K562 (cell line): ENCODE data around the gene FUBP3. TPM values are rescaled to one million over a fixed set of nuclear protein-coding genes. Genes with fewer than 3 reads are reported as not detected.
"Not testable (repeated sequence)": the region's sequence is repeated elsewhere in the genome, so short reads cannot be mapped to it uniquely, and the experiment has no call there.

Experiments
- ATAC-seq: fragments of 200-7000 bp; cut with Tn5 transposase; 3 replicates; pipeline ENCODE4 v1.9.1; 2020; ENCODE audit warnings: moderate library complexity
- BruUV-seq: library from RNA; stranded (reverse); fragments of 400-500 nt; replicated peaks from 2 replicates; lab custom pipeline; 2021; lab: Mats Ljungman, UMichigan
- CTCF ChIA-PET: fragments of 300-600 bp; formaldehyde crosslinking; extraction: SDS; loops from one replicate; lab custom pipeline; 2021; ENCODE audit warnings: low intra/inter-chr PET ratio; lab: Yijun Ruan, JAX
- POLR2A ChIA-PET: fragments of 300-600, 350-650 bp; sonication (Branson Sonifier 250); formaldehyde crosslinking; extraction: SDS; loops from one replicate; lab custom pipeline; 2021; ENCODE audit warnings: antibody characterized with exemption, inconsistent platforms; lab: Yijun Ruan, JAX
- DNase-seq, 4 experiments: peaks; one replicate each; pipeline versions ENCODE4 v3.0.0 to v3.0.0-alpha.2; 2011 to 2018; ENCODE audit warnings: low spot score in 3 of 4, mixed read lengths in 3 of 4; ENCODE audit errors: extremely low read depth in 1 of 4
- FAIRE-seq: peaks from 2 replicates; lab custom pipeline; 2011; peaks lifted over from hg19 to GRCh38; lab: Jason Lieb, UNC
- H2AFZ ChIP-seq: 2 replicates; pipeline ENCODE4 v1.6.0; 2011; ENCODE audit warnings: low read depth, low read length, control low read depth, inconsistent platforms
- H3K27ac ChIP-seq: fragments of 200-600 bp; 3 replicates; pipeline ENCODE4 v1.8.0; 2011; ENCODE audit warnings: low read depth, mild to moderate bottlenecking, control low read depth, inconsistent platforms, low read length, moderate library complexity, mixed read lengths; ENCODE audit errors: extremely low read depth
- H3K27me3 ChIP-seq, 2 experiments: fragments of 300-600 bp in 1 of 2; 2 replicates in 1 of 2; 3 replicates in 1 of 2; pipeline versions ENCODE4 v1.6.0 to v1.8.0; 2011; ENCODE audit warnings: inconsistent platforms in 2 of 2, low read length in 2 of 2, mild to moderate bottlenecking in 1 of 2, mixed read lengths in 1 of 2, moderate library complexity in 1 of 2; ENCODE audit not compliant: control insufficient read depth in 2 of 2, insufficient read depth in 2 of 2
- H3K36me3 ChIP-seq: fragments of 300-600 bp; 3 replicates; pipeline ENCODE4 v1.8.0; 2011; ENCODE audit warnings: mild to moderate bottlenecking, low read length, inconsistent platforms; ENCODE audit not compliant: control insufficient read depth, insufficient read depth
- H3K4me1 ChIP-seq, 2 experiments: fragments of 200-600 bp in 1 of 2; replicated peaks in 1 of 2; 2 replicates in 1 of 2; 3 replicates in 1 of 2; pipeline versions ENCODE4 v1.5.1 to v1.8.0; 2011; ENCODE audit warnings: inconsistent platforms in 2 of 2, low read length in 2 of 2, mild to moderate bottlenecking in 1 of 2, mixed read lengths in 1 of 2, moderate library complexity in 1 of 2; ENCODE audit not compliant: control insufficient read depth in 2 of 2, insufficient read depth in 2 of 2
- H3K4me2 ChIP-seq: 2 replicates; pipeline ENCODE4 v1.6.1; 2011; ENCODE audit warnings: low read length, control low read depth, inconsistent platforms, mixed read lengths; ENCODE audit not compliant: insufficient read depth
- H3K4me3 ChIP-seq: fragments of 200-600 bp; sonication (generic), shearing (Covaris generic); 2 replicates; pipeline ENCODE4 v1.5.1; 2016; ENCODE audit warnings: control low read depth, inconsistent platforms
- H3K79me2 ChIP-seq: fragments of 200-600 bp; 3 replicates; pipeline ENCODE4 v1.8.0; 2011; ENCODE audit warnings: low read length, inconsistent platforms; ENCODE audit not compliant: control insufficient read depth, insufficient read depth
- H3K9ac ChIP-seq, 2 experiments: 2 replicates each; pipeline versions ENCODE4 v1.6.0 to v1.6.1; 2011; ENCODE audit warnings: low read depth in 2 of 2, low read length in 2 of 2, control low read depth in 1 of 2, inconsistent platforms in 1 of 2, mild to moderate bottlenecking in 1 of 2, mixed read lengths in 1 of 2; ENCODE audit not compliant: insufficient read depth in 1 of 2
- H3K9me1 ChIP-seq: one replicate; pipeline ENCODE4 v1.6.0; 2011; ENCODE audit warnings: inconsistent platforms, mild to moderate bottlenecking, low read length, moderate library complexity; ENCODE audit not compliant: control insufficient read depth, insufficient read depth
- H3K9me3 ChIP-seq: replicated peaks from 2 replicates; pipeline ENCODE4 v1.5.1; 2011; ENCODE audit warnings: low read depth, low read length, inconsistent platforms; ENCODE audit not compliant: control insufficient read depth, insufficient read depth
- H4K20me1 ChIP-seq: replicated peaks from 2 replicates; pipeline ENCODE4 v1.6.1; 2011; ENCODE audit warnings: low read length, inconsistent platforms, mixed read lengths; ENCODE audit not compliant: control insufficient read depth, insufficient read depth
- CBX3 ChIP-seq, 2 experiments: IDR thresholded peaks; 1 replicate in 1 of 2; 2 replicates in 1 of 2; pipeline ENCODE4 v1.6.1; 2012; ENCODE audit warnings: inconsistent platforms in 2 of 2, low read length in 2 of 2, borderline replicate concordance in 1 of 2, control low read depth in 1 of 2
- DEAF1 ChIP-seq: fragments of 450-650 bp; formaldehyde crosslinking; IDR thresholded peaks from 2 replicates; pipeline ENCODE4 v1.4.0; 2020; ENCODE audit warnings: mild to moderate bottlenecking, moderate library complexity
- KLF16 ChIP-seq: IDR thresholded peaks from 2 replicates; pipeline ENCODE4 v1.6.1; 2016; ENCODE audit warnings: antibody characterized with exemption
- MAZ ChIP-seq, 2 experiments: fragments of 450-650 bp in 1 of 2; sonication (generic) in 1 of 2; formaldehyde crosslinking; IDR thresholded peaks in 1 of 2; conservative IDR thresholded peaks in 1 of 2; 2 replicates each; pipeline versions ENCODE4 v1.4.0 to v1.5.0; 2020; ENCODE audit warnings: mild to moderate bottlenecking in 1 of 2, missing genetic modification reagents in 1 of 2
- POLR3A ChIP-seq: IDR thresholded peaks from 2 replicates; pipeline ENCODE4 v1.6.1; 2011; ENCODE audit warnings: borderline replicate concordance, mild to moderate bottlenecking, moderate library complexity; ENCODE audit not compliant: insufficient read length, insufficient read depth; ENCODE audit errors: extremely low read depth
- RBM25 ChIP-seq: fragments of 200-400 bp; formaldehyde crosslinking; IDR thresholded peaks from 2 replicates; pipeline ENCODE4 v1.6.1; 2018; ENCODE audit warnings: low read length, low read depth, moderate library complexity; ENCODE audit not compliant: severe bottlenecking
- ZNF75A ChIP-seq: fragments of 450-650 bp; formaldehyde crosslinking; IDR thresholded peaks from 2 replicates; pipeline ENCODE4 v1.4.0; 2020; ENCODE audit warnings: mild to moderate bottlenecking
- WGBS: fragments of 100-300 bp; shearing (Covaris generic); methylation state at CpG from one replicate; pipeline ENCODE4 v1.1.6; 2016; ENCODE audit warnings: low coverage, mixed read lengths; ENCODE audit not compliant: insufficient coverage; ENCODE audit errors: missing lambda C conversion rate; 5-methylcytosine and 5-hydroxymethylcytosine counted together
- in situ Hi-C: fragments of 300-500 bp; cut with MboI; formaldehyde crosslinking; loops from 4 replicates; pipeline ENCODE4 v1.15.0; 2018; ENCODE audit warnings: inconsistent platforms, mixed read lengths
- intact Hi-C: fragments of 100-400 bp; cut with micrococcal nuclease; formaldehyde crosslinking; loops from 2 replicates; pipeline ENCODE4 v1.14.2; 2022
- polyA plus RNA-seq, 8 experiments: library from polyadenylated mRNA; depleted of rRNA in 4 of 8; stranded (reverse) in 5 of 8; unstranded in 3 of 8; fragments of >200 nt; fragmentation: Nextera tagmentation in 2 of 8; fragmentation: Illumina TruSeq in 1 of 8; extraction: Ambion mirVana in 2 of 8; extraction: Trizol in 1 of 8; gene quantifications; 2 replicates each; pipeline versions ENCODE4 v1.2.1 to v1.2.3, GENCODE V29; 2011 to 2014; ENCODE audit warnings: inconsistent platforms in 1 of 8, missing spikeins in 1 of 8
- total RNA-seq, 7 experiments: library from RNA; depleted of rRNA in 6 of 7; stranded (reverse); fragments of >200 nt in 6 of 7; fragmentation: Illumina TruSeq in 2 of 7; extraction: Trizol in 2 of 7; gene quantifications; 2 replicates each; pipeline versions ENCODE4 v1.2.1 to v1.2.3, GENCODE V29; 2011 to 2021; ENCODE audit warnings: low replicate concordance in 1 of 7

FUBP3 gene
- total and polyA plus RNA-seq, 9 of the 15 experiments (the other 6 are each of a cell fraction or from before 2014, with no cell fraction given), result 3.0 to 64.0 (median 48.1) TPM

DNA sequence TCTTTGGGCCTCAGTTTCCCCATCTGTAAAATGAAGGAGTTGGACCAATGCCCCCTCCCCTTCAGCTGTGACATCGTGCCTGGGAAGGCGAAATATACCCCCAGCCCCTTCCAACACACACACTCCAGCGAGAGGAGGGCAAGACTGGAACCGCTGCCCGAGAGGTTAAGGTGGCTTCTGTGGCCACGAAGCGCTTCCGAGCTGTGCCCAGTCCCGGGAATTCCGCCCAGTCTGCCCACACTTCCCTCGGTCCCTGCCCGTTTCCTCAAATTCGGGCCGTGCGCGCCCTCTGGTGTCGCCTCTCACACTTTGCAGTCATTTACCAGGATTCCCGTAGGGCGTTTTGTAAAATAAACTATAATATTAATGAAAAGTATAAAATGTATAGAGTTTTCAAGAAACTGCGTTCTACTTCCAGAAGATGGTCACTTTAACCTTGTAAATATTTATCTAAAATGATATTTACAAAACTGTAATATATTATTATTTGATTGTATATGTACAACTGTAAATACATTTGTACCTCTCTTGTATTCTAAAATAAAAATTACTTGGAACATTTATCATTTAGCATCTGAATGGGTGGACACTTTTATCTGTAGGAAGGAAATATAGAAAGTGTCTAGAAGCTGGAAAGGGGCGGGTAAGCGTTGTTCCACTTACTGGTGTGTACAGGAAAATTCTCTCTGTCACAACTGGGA lies 103.2 kb downstream of the FUBP3 start (continued):
- TF ChIP-seq DEAF1 (CRISPR knock-in tag) (peak; percentile 94), MAZ (CRISPR knock-in tag; conservative IDR thresholded peaks at IDR 0.05 in 1 of 2, IDR thresholded peaks at IDR 0.05 in 1 of 2) (peak in 1 of 2 experiments; percentile 50; a peak in 1 of 4 replicates), KLF16 (peak; percentile 27; the same call in 1 of the 2 replicates)

DNA sequence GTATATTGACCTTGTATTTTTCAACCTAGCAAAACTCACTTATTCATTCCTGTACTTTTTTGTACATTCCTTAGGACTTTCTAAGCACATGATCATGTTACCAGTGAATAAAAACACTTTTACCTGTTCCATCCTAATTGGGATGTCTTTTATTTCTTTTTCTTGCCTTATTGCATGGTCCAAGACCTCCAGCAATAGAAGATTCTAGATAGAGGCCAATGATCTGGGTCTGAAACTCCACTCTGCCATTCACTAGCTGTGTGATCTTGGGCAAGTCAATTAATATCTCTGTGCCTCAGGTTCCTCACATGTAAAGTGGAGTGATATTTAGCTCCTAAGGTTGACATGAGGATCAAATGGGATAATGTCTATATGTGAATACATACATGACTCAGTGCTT lies 105.7 kb downstream of the FUBP3 start:
- DNase-seq (no peak), FAIRE-seq (no peak), ATAC-seq (no peak)
- ChIA-PET CTCF (interaction anchor here (4.9 kb wide), 1 partner anchor 222 kb away, joined by 105 read pairs; no protein-coding TSS in a partner anchor), POLR2A (no interaction called here)
- H3K27ac ChIP-seq, result no peak overlapping the region
- peaks cover 11 to 22% of the 10 kb centered on the region in 2 experiments; a peak in 4 of 5 replicates for H3K4me1 ChIP-seq
- no peaks in the 10 kb centered on the region for H3K9me1 ChIP-seq
- H3K9ac ChIP-seq, result no peak overlapping the region
- no peaks in the 10 kb centered on the region for H3K79me2 ChIP-seq
- in situ Hi-C loops, result loop anchor here (5.0 to 25.0 kb wide), 2 partner anchors 233 to 548 kb away; no protein-coding TSS in a partner anchor
- H4K20me1 ChIP-seq, result no peaks in the 10 kb centered on the region
- BruUV-seq, result no TSS peak
- H3K4me3 ChIP-seq, result no peak overlapping the region
- intact Hi-C loops, result no loop called here
- no peaks in the 10 kb centered on the region for H3K36me3 ChIP-seq
- H3K27me3 ChIP-seq, result peaks cover 2 to 5% of the 10 kb centered on the region in 2 experiments; a peak in 2 of 5 replicates
- TF ChIP-seq CBX3 (IDR thresholded peaks at IDR 0.05; ENCODE audit: borderline replicate concordance in 1 of 2, low read length in 2 of 2), result peak in 1 of 2 experiments; percentile 45; a peak in 1 of 3 replicates
- no peak for TF ChIP-seq POLR3A
- no peak for TF ChIP-seq ZNF75A (CRISPR knock-in tag)
- peak; percentile 59 for TF ChIP-seq RBM25
- no peaks in the 10 kb centered on the region for H3K9me3 ChIP-seq
- H3K4me2 ChIP-seq, result no peak overlapping the region
- H2AFZ ChIP-seq, result no peak overlapping the region

GRCh38 chr9:130685945-130686344 lies 106.6 kb downstream of the FUBP3 start:
- H3K9ac ChIP-seq, H3K4me2 ChIP-seq, intact Hi-C loops, H3K36me3 ChIP-seq, H3K9me1 ChIP-seq, BruUV-seq, CTCF ChIA-PET, H4K20me1 ChIP-seq, H3K4me3 ChIP-seq, H3K9me3 ChIP-seq, H2AFZ ChIP-seq, H3K79me2 ChIP-seq, FAIRE-seq, H3K27me3 ChIP-seq, POLR2A ChIA-PET, DNase-seq, ATAC-seq, H3K27ac ChIP-seq: not testable (repeated sequence)
- in situ Hi-C loops, result loop anchor here (5.0 to 25.0 kb wide), 2 partner anchors 234 to 549 kb away; no protein-coding TSS in a partner anchor
- H3K4me1 ChIP-seq, result peaks cover 7 to 18% of the 10 kb centered on the region in 2 experiments; a peak in 4 of 5 replicates
- 39% methylated on average over 10 of the region's 11 CpGs for WGBS
